ENCODE data around the gene ZSCAN26. TPM values are rescaled to one million over a fixed set of nuclear protein-coding genes. Genes with fewer than 3 reads are reported as not detected.

Gene ZSCAN26
- total and polyA plus RNA-seq, 7 donors: 2.8 to 29.4 (median 25.5) TPM

GRCh38 chr6:28232785-28233184 lies 34.2 kb upstream of the ZSCAN26 start:
- no peaks in the 10 kb centered on the region for H3K27me3 ChIP-seq
- TF ChIP-seq POLR2A (IDR thresholded peaks at IDR 0.05) (no peak), EP300 (IDR thresholded peaks at IDR 0.05) (no peak), CTCF (IDR thresholded peaks at IDR 0.05) (no peak), POLR2AphosphoS5 (IDR thresholded peaks at IDR 0.05) (no peak)
- 97 to 98% methylated on average over 11 of the region's 11 CpGs for WGBS, 2 donors
- no peak overlapping the region for H3K27ac ChIP-seq
- intact Hi-C loops (cut with DNase I): no loop called here
- H3K36me3 ChIP-seq: peaks cover 0 to 74% (median 33%) of the 10 kb centered on the region in 4 donors
- no peak for DNase-seq
- H3K4me1 ChIP-seq: no peaks in the 10 kb centered on the region
- no peaks in the 10 kb centered on the region for H3K9me3 ChIP-seq
- no peak overlapping the region for H3K4me3 ChIP-seq

- H3K36me3 ChIP-seq: peaks cover 0 to 42% (median 14%) of the 10 kb centered on the region in 4 donors
- no peaks in the 10 kb centered on the region for H3K9me3 ChIP-seq
- H3K27me3 ChIP-seq: no peaks in the 10 kb centered on the region
- H3K4me3 ChIP-seq: no peak overlapping the region
- intact Hi-C loops (cut with DNase I): no loop called here
- 92 to 94% methylated on average over 3 of the region's 3 CpGs for WGBS, 2 donors
- H3K27ac ChIP-seq: no peak overlapping the region
- no peak for TF ChIP-seq EP300 (IDR thresholded peaks at IDR 0.05)
- TF ChIP-seq POLR2A (IDR thresholded peaks at IDR 0.05): no peak
- TF ChIP-seq POLR2AphosphoS5 (IDR thresholded peaks at IDR 0.05): no peak
- TF ChIP-seq CTCF (IDR thresholded peaks at IDR 0.05): no peak
- no peaks in the 10 kb centered on the region for H3K4me1 ChIP-seq
- DNase-seq: no peak
Observed at GRCh38 chr6:28235912-28236452, 31.0 kb upstream of the ZSCAN26 start.

GRCh38 chr6:28239636-28240035 lies 27.3 kb upstream of the ZSCAN26 start:
- TF ChIP-seq EP300 (IDR thresholded peaks at IDR 0.05): no peak
- TF ChIP-seq POLR2AphosphoS5 (IDR thresholded peaks at IDR 0.05): no peak
- TF ChIP-seq CTCF (IDR thresholded peaks at IDR 0.05): no peak
- TF ChIP-seq POLR2A (IDR thresholded peaks at IDR 0.05): no peak
- H3K4me3 ChIP-seq: no peak overlapping the region
- 92 to 98% methylated on average over 1 of the region's 1 CpG for WGBS, 2 donors
- no peaks in the 10 kb centered on the region for H3K9me3 ChIP-seq
- H3K27me3 ChIP-seq: no peaks in the 10 kb centered on the region
- DNase-seq: no peak
- peaks cover 0 to 16% (median under 1%) of the 10 kb centered on the region in 4 donors for H3K36me3 ChIP-seq
- intact Hi-C loops (cut with DNase I): no loop called here
- H3K4me1 ChIP-seq: no peaks in the 10 kb centered on the region
- H3K27ac ChIP-seq: no peak overlapping the region

- intact Hi-C loops (cut with DNase I): no loop called here
- no peak for TF ChIP-seq POLR2A (IDR thresholded peaks at IDR 0.05)
- no peak for TF ChIP-seq EP300 (IDR thresholded peaks at IDR 0.05)
- TF ChIP-seq CTCF (IDR thresholded peaks at IDR 0.05): no peak
- no peak for TF ChIP-seq POLR2AphosphoS5 (IDR thresholded peaks at IDR 0.05)
- 92 to 97% methylated on average over 1 of the region's 1 CpG for WGBS, 2 donors
- Histone ChIP-seq H3K9me3 (no peaks in the 10 kb centered on the region), H3K36me3 (peaks cover 0 to 19% (median 9%) of the 10 kb centered on the region in 4 donors), H3K27ac (no peak overlapping the region), H3K27me3 (no peaks in the 10 kb centered on the region), H3K4me3 (no peak overlapping the region), H3K4me1 (no peaks in the 10 kb centered on the region)
- no peak for DNase-seq
Observed at GRCh38 chr6:28240471-28240870, 26.5 kb upstream of the ZSCAN26 start.

GRCh38 chr6:28243946-28244345 lies 23.0 kb upstream of the ZSCAN26 start:
- DNase-seq: no peak
- TF ChIP-seq CTCF (IDR thresholded peaks at IDR 0.05) (no peak), POLR2AphosphoS5 (IDR thresholded peaks at IDR 0.05) (no peak), EP300 (IDR thresholded peaks at IDR 0.05) (no peak), POLR2A (IDR thresholded peaks at IDR 0.05) (no peak)
- Histone ChIP-seq H3K4me1 (no peaks in the 10 kb centered on the region), H3K9me3 (no peaks in the 10 kb centered on the region), H3K27ac (no peak overlapping the region), H3K27me3 (no peaks in the 10 kb centered on the region), H3K36me3 (peaks cover 0 to 54% (median 22%) of the 10 kb centered on the region in 4 donors), H3K4me3 (no peak overlapping the region)
- intact Hi-C loops (cut with DNase I): no loop called here
- WGBS, 2 donors: 95% methylated on average over 3 of the region's 3 CpGs
